Muscle of leg (tissue), 9 donors: ENCODE data around the gene ZKSCAN4. TPM values are rescaled to one million over a fixed set of nuclear protein-coding genes. Genes with fewer than 3 reads are reported as not detected.

Source experiments
- polyA plus RNA-seq, 8 donors: library from polyadenylated mRNA; unstranded; fragments of 120-200 nt; gene quantifications; one replicate each; pipeline versions ENCODE4 v1.2.1 to v1.2.3, GENCODE V29; 2013; ENCODE audit warnings: inconsistent platforms in 1 of 8, low replicate concordance in 1 of 8; ENCODE audit not compliant: insufficient read length in 8 of 8, insufficient read depth in 1 of 8
- total RNA-seq: library from RNA; stranded (reverse); fragments of 120-200 nt; gene quantifications from one replicate; pipeline ENCODE4 v1.2.4, GENCODE V29; 2013

ZKSCAN4 gene
- total and polyA plus RNA-seq, 9 donors, result 4.8 to 7.0 (median 5.6) TPM

Other genes with a start within 250 kb of the ZKSCAN4 start
- gene ZNF165, start 171.7 kb downstream of the ZKSCAN4 start, total RNA-seq, result 0.62 TPM
- gene ZNF165, start 171.7 kb downstream of the ZKSCAN4 start, polyA plus RNA-seq, result under 1 TPM; 0.24 to 0.67 (median 0.52) TPM
- gene ZSCAN16, start 127.7 kb downstream of the ZKSCAN4 start, total RNA-seq, result 4.8 TPM
- gene ZSCAN16, start 127.7 kb downstream of the ZKSCAN4 start, polyA plus RNA-seq, result 1 to 10 TPM; 2.8 to 4.0 (median 3.6) TPM
- 21.8 TPM for gene ZKSCAN8, start 110.4 kb downstream of the ZKSCAN4 start, total RNA-seq
- 10 to 100 TPM; 17.1 to 24.4 (median 20.0) TPM for gene ZKSCAN8, start 110.4 kb downstream of the ZKSCAN4 start, polyA plus RNA-seq
- 20.4 TPM for gene ZSCAN9, start 27.0 kb downstream of the ZKSCAN4 start, total RNA-seq
- gene ZSCAN9, start 27.0 kb downstream of the ZKSCAN4 start, polyA plus RNA-seq, result 10 to 100 TPM; 19.2 to 22.6 (median 19.9) TPM
- 0.71 TPM for gene NKAPL, start 7.0 kb upstream of the ZKSCAN4 start, total RNA-seq
- gene NKAPL, start 7.0 kb upstream of the ZKSCAN4 start, polyA plus RNA-seq, result 1 to 10 TPM in 4 of 8 donors, under 1 TPM in 4; 0.64 to 1.4 (median 1.0) TPM
- 24.6 TPM for gene ZSCAN26, start 14.9 kb upstream of the ZKSCAN4 start, total RNA-seq
- 10 to 100 TPM; 15.4 to 22.0 (median 19.0) TPM for gene ZSCAN26, start 14.9 kb upstream of the ZKSCAN4 start, polyA plus RNA-seq
- 6.3 TPM for gene PGBD1, start 29.3 kb upstream of the ZKSCAN4 start, total RNA-seq
- gene PGBD1, start 29.3 kb upstream of the ZKSCAN4 start, polyA plus RNA-seq, result 1 to 10 TPM; 5.9 to 7.4 (median 6.2) TPM
- gene ZSCAN31, start 83.9 kb upstream of the ZKSCAN4 start, total RNA-seq, result 11.9 TPM
- gene ZSCAN31, start 83.9 kb upstream of the ZKSCAN4 start, polyA plus RNA-seq, result 1 to 10 TPM; 5.7 to 9.3 (median 7.5) TPM
- 8.2 TPM for gene ZKSCAN3, start 97.7 kb upstream of the ZKSCAN4 start, total RNA-seq
- 1 to 10 TPM; 5.0 to 7.0 (median 6.0) TPM for gene ZKSCAN3, start 97.7 kb upstream of the ZKSCAN4 start, polyA plus RNA-seq
- gene ZSCAN12, start 147.5 kb upstream of the ZKSCAN4 start, total RNA-seq, result 8.2 TPM
- 1 to 10 TPM; 4.4 to 6.6 (median 5.1) TPM for gene ZSCAN12, start 147.5 kb upstream of the ZKSCAN4 start, polyA plus RNA-seq
- 5.5 TPM for gene ZSCAN23, start 191.2 kb upstream of the ZKSCAN4 start, total RNA-seq
- 1 to 10 TPM; 3.1 to 6.5 (median 5.5) TPM for gene ZSCAN23, start 191.2 kb upstream of the ZKSCAN4 start, polyA plus RNA-seq